Panc1 (cell line): Measurements from ENCODE around the gene PTPDC1. TPM values are rescaled to one million over a fixed set of nuclear protein-coding genes. Genes with fewer than 3 reads are reported as not detected.

ENCODE experiments used
- ATAC-seq: fragments of 200-7000 bp; cut with Tn5 transposase; 2 replicates; pipeline ENCODE4 v1.9.1; 2020; ENCODE audit warnings: mild to moderate bottlenecking, moderate library complexity
- BruUV-seq: library from RNA; stranded (reverse); fragments of 400-500 nt; replicated peaks from 2 replicates; lab custom pipeline; 2021; lab: Mats Ljungman, UMichigan
- CTCF ChIA-PET: fragments of 300-600 bp; sonication (Branson Sonifier 250); formaldehyde crosslinking; loops from one replicate; lab custom pipeline; 2022; ENCODE audit warnings: antibody characterized with exemption; lab: Charles Lee
- POLR2A ChIA-PET: fragments of 300-600 bp; sonication (Branson Sonifier 250); formaldehyde crosslinking; loops from one replicate; lab custom pipeline; 2022; ENCODE audit warnings: antibody characterized with exemption; lab: Charles Lee
- DNase-seq: peaks from one replicate; pipeline ENCODE4 v3.0.0-alpha.2; 2010; ENCODE audit warnings: low read depth, low spot score
- H3K27ac ChIP-seq: 2 replicates; pipeline ENCODE4 v1.5.1; 2011; ENCODE audit warnings: mild to moderate bottlenecking, low read length, inconsistent platforms
- H3K27me3 ChIP-seq: fragments of 200-500 bp; sonication (Bioruptor generic); 2 replicates; pipeline ENCODE4 v1.6.0; 2014; ENCODE audit warnings: low read length, inconsistent platforms; ENCODE audit not compliant: control insufficient read depth, insufficient read depth
- H3K36me3 ChIP-seq: fragments of 200-500 bp; sonication (Bioruptor generic); 2 replicates; pipeline ENCODE4 v1.5.1; 2014; ENCODE audit warnings: inconsistent platforms, mild to moderate bottlenecking, low read length, moderate library complexity; ENCODE audit not compliant: control insufficient read depth, insufficient read depth
- H3K4me1 ChIP-seq: 2 replicates; pipeline ENCODE4 v1.5.1; 2011; ENCODE audit warnings: inconsistent platforms, mild to moderate bottlenecking, low read length, moderate library complexity; ENCODE audit not compliant: control insufficient read depth, insufficient read depth
- H3K4me3 ChIP-seq, 2 experiments: 2 replicates each; pipeline ENCODE4 v1.5.1; 2011 to 2012; ENCODE audit warnings: low read depth in 2 of 2, low read length in 2 of 2, mild to moderate bottlenecking in 2 of 2, inconsistent platforms in 1 of 2, moderate library complexity in 1 of 2
- H3K9me3 ChIP-seq: fragments of 200-500 bp; sonication (Bioruptor generic); 2 replicates; pipeline ENCODE4 v1.5.1; 2014; ENCODE audit warnings: low read depth, mild to moderate bottlenecking, inconsistent platforms, low read length, moderate library complexity; ENCODE audit not compliant: control insufficient read depth, insufficient read depth
- POLR2AphosphoS5 ChIP-seq: IDR thresholded peaks from 2 replicates; pipeline ENCODE4 v1.6.1; 2012; ENCODE audit warnings: mild to moderate bottlenecking, low read depth, low read length, moderate library complexity
- SIN3A ChIP-seq: IDR thresholded peaks from 2 replicates; pipeline ENCODE4 v1.6.1; 2012; ENCODE audit warnings: low read depth, mild to moderate bottlenecking, low read length, moderate library complexity, borderline replicate concordance; ENCODE audit not compliant: insufficient read depth
- TCF7L2 ChIP-seq: IDR thresholded peaks from 2 replicates; pipeline ENCODE4 v1.6.1; 2011; ENCODE audit warnings: mild to moderate bottlenecking, low read depth, low read length, inconsistent platforms
- in situ Hi-C: cut with HindIII; loops from 2 replicates; pipeline ENCODE4 v1.10.0; 2016; ENCODE audit warnings: low sequenced_read_pairs, low pct_unique_long_range_greater_than_20kb
- intact Hi-C: fragments of 100-400 bp; cut with micrococcal nuclease; formaldehyde crosslinking; loops from one replicate; pipeline ENCODE4 v1.10.0; 2022; ENCODE audit not compliant: unreplicated experiment
- total RNA-seq: library from RNA; stranded (reverse); gene quantifications from one replicate; pipeline ENCODE4 v1.2.1, GENCODE V29; 2021; ENCODE audit not compliant: unreplicated experiment
- TF ChIP-seq, protein P1 (sequence below), 2 experiments: IDR thresholded peaks; 2 replicates each; pipeline ENCODE4 v1.6.1; 2011 to 2012; ENCODE audit warnings: low read depth in 2 of 2, control low read depth in 1 of 2, low read length in 1 of 2, mild to moderate bottlenecking in 1 of 2, moderate library complexity in 1 of 2; ENCODE audit not compliant: insufficient read depth in 1 of 2
- TF ChIP-seq, protein P2 (sequence below): fragments of 450-650 bp; IDR thresholded peaks from 2 replicates; pipeline ENCODE4 v1.5.1; 2017; ENCODE audit warnings: mild to moderate bottlenecking

The PTPDC1 gene
- total RNA-seq, 1 experiment from 2014 or later: 10.6 TPM

GRCh38 chr9:94145640-94146039 is 61.4 kb downstream of the PTPDC1 start:
- Histone ChIP-seq H3K36me3 (no peaks in the 10 kb centered on the region), H3K27me3 (no peaks in the 10 kb centered on the region), H3K9me3 (no peaks in the 10 kb centered on the region), H3K4me1 (peaks cover 6% of the 10 kb centered on the region; the same call in 1 of the 2 replicates), H3K27ac (no peak overlapping the region), H3K4me3 (no peak overlapping the region)
- DNase-seq (no peak), ATAC-seq (no peak)
- in situ Hi-C loops (no loop called here), intact Hi-C loops (no loop called here)
- no TSS peak for BruUV-seq
- CTCF ChIA-PET: no interaction called here
- no peak for TF ChIP-seq SIN3A
- TF ChIP-seq TCF7L2: no peak
- no peak for TF ChIP-seq POLR2AphosphoS5
- TF ChIP-seq, protein P1, sequence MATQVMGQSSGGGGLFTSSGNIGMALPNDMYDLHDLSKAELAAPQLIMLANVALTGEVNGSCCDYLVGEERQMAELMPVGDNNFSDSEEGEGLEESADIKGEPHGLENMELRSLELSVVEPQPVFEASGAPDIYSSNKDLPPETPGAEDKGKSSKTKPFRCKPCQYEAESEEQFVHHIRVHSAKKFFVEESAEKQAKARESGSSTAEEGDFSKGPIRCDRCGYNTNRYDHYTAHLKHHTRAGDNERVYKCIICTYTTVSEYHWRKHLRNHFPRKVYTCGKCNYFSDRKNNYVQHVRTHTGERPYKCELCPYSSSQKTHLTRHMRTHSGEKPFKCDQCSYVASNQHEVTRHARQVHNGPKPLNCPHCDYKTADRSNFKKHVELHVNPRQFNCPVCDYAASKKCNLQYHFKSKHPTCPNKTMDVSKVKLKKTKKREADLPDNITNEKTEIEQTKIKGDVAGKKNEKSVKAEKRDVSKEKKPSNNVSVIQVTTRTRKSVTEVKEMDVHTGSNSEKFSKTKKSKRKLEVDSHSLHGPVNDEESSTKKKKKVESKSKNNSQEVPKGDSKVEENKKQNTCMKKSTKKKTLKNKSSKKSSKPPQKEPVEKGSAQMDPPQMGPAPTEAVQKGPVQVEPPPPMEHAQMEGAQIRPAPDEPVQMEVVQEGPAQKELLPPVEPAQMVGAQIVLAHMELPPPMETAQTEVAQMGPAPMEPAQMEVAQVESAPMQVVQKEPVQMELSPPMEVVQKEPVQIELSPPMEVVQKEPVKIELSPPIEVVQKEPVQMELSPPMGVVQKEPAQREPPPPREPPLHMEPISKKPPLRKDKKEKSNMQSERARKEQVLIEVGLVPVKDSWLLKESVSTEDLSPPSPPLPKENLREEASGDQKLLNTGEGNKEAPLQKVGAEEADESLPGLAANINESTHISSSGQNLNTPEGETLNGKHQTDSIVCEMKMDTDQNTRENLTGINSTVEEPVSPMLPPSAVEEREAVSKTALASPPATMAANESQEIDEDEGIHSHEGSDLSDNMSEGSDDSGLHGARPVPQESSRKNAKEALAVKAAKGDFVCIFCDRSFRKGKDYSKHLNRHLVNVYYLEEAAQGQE (IDR thresholded peaks at IDR 0.05; ENCODE audit: insufficient read depth in 1 of 2, low read depth in 2 of 2, low read length in 1 of 2): no peak
- TF ChIP-seq, protein P2, sequence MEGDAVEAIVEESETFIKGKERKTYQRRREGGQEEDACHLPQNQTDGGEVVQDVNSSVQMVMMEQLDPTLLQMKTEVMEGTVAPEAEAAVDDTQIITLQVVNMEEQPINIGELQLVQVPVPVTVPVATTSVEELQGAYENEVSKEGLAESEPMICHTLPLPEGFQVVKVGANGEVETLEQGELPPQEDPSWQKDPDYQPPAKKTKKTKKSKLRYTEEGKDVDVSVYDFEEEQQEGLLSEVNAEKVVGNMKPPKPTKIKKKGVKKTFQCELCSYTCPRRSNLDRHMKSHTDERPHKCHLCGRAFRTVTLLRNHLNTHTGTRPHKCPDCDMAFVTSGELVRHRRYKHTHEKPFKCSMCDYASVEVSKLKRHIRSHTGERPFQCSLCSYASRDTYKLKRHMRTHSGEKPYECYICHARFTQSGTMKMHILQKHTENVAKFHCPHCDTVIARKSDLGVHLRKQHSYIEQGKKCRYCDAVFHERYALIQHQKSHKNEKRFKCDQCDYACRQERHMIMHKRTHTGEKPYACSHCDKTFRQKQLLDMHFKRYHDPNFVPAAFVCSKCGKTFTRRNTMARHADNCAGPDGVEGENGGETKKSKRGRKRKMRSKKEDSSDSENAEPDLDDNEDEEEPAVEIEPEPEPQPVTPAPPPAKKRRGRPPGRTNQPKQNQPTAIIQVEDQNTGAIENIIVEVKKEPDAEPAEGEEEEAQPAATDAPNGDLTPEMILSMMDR: no peak
- POLR2A ChIA-PET: interaction anchor here (0.7 kb wide), 1 partner anchor 1010 kb away, joined by 3 read pairs; no protein-coding TSS in a partner anchor

DNA sequence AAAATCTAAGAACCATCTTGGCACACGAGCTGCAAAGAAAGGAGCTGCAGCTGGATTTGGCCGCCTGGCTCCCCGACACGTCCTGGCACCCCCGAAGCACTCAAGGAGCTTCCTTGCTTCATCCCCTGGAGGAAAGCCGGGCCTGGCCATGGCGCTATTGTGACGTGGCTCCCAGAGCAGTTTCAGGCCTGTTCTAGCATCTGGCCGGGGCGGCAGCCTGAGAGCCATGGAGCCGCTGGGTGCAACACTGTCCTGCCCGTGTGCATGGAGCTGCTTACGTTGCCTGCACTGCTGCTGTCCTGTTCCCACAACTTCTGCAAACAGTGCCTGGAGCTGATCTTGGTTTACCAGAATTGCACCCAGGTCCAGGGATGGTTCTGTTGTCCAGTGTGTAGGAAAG is 63.5 kb downstream of the PTPDC1 start:
- intact Hi-C loops: no loop called here
- H3K27ac ChIP-seq: no peak overlapping the region
- H3K9me3 ChIP-seq: no peaks in the 10 kb centered on the region
- in situ Hi-C loops: no loop called here
- BruUV-seq: no TSS peak
- no peaks in the 10 kb centered on the region for H3K36me3 ChIP-seq
- no peaks in the 10 kb centered on the region for H3K27me3 ChIP-seq
- CTCF ChIA-PET: no interaction called here
- no peak for TF ChIP-seq TCF7L2
- no peak for TF ChIP-seq POLR2AphosphoS5
- no peak for TF ChIP-seq SIN3A
- TF ChIP-seq, protein P1 (IDR thresholded peaks at IDR 0.05; ENCODE audit: insufficient read depth in 1 of 2, low read depth in 2 of 2, low read length in 1 of 2): no peak
- TF ChIP-seq, protein P2: no peak
- ATAC-seq (no peak), DNase-seq (no peak)
- no peaks in the 10 kb centered on the region for H3K4me1 ChIP-seq
- H3K4me3 ChIP-seq: no peak overlapping the region
- POLR2A ChIA-PET: no interaction called here
